ENCODE measurements around the gene TNS3.

The TNS3 gene

GRCh38 chr7:47299496-47299895 is 282.4 kb downstream of the TNS3 start:
- no peak for DNase-seq (ENCODE audit: low read depth, low spot score)
- no peak overlapping the region for H3K4me3 ChIP-seq (ENCODE audit: low read length)

GRCh38 chr7:47298636-47299035 is 283.3 kb downstream of the TNS3 start:
- no peak for DNase-seq (ENCODE audit: low read depth, low spot score)
- no peak overlapping the region for H3K4me3 ChIP-seq (ENCODE audit: low read length)

DNA sequence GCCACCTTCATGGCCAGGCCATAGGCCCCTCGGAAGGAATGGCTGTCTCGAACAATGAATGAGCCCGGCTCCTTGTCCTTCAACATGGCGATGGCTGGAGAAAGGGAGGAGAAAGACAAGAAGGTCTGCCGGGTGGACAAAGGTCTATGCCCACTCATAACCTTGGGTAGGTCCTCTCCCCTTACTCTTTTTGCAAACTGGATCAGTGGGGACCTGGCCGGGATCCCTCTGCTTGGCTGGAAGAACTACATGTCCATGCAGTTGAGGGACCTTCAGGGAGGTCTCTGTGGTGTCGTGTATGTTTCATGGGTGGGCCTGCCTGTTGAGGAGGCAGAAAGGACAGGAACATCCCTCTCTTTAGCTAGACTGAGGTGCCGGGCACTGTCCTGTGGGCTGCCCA is 284.8 kb downstream of the TNS3 start:
- no peak for DNase-seq (ENCODE audit: low read depth, low spot score)
- no peak overlapping the region for H3K4me3 ChIP-seq (ENCODE audit: low read length)

DNA sequence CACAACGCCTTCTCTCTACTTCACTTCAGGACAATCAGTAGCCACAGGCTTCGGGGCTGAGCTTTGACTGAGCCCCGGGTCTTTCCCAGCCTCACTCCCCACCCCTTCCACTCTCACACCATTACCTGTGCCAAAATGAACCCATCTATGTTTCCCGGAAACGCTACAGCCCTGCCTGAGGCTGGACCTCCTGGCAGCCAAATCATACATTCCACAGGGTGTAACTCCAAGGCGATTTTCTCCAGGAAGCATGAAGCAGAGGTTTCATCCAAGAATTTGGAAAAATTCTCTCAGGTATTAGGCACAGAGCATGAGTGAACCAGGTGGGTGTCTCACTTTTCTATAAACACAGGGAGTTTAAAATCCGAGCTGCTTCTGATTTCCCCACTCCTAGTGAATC is 286.3 kb downstream of the TNS3 start:
- H3K4me3 ChIP-seq (ENCODE audit: low read length), result no peak overlapping the region
- DNase-seq (ENCODE audit: low read depth, low spot score), result no peak

DNA sequence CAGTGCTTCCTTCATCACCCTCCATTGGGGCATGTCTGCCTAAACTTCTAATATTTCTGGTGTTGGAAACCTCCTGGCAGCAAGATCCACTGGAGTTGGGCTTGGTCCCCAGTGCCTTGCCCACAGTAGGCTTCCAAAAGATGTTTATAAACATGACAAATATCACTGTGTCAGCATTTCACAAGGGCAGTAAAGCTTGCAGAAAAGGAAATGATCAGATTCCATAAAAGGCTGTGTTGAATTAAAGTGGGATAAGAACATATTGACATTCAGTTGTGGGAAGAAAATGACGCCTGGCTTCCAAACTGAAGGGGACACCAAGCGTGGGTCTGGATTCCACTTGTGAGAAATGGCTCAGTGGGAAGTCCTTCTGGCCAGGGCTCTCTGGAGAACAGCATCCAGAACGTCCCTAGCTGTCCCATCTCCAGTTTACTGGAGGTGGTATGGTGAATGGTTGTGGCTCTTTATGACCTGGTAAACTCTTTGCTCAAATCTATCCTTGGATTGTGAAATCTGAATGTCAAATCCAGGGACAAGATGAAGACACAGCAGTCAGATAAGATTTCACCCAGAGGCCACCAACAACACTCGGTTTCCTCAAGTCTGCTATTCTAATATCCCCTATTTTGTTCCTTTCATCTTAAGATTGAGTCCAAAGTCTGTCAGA is 287.2 kb downstream of the TNS3 start:
- H3K4me3 ChIP-seq (ENCODE audit: low read length), result no peak overlapping the region
- no peak for DNase-seq (ENCODE audit: low read depth, low spot score)

DNA sequence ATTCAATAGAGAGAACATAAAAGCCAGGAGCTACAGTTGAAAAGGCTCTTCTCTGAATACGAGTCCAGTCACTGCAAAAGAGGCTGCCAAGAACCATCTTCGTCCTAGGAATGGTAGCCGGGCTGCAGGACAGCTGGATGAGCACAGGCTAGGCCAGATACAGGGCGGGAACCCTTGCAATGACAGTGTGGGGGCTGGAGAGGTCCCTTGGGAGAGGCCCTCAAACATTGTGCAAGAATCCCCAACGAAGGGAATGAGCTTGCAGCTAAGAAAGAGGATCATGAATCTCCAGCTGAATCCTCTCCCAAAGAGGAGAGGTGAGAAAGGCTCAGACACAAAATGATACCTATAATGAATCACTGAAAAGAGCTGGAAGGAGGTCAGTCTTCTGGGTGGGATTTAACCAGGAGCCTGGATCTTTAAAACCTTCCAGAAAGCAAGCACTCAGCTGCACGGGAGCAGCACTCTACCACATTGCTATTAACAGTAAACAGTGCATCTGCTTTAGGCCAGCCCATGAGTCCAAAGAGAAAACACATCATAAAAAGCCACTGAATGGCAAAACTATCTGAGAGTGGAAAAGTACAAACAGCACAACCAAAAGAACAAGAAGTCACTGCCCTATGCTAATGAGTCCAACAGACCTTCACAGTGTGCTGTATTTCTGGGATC is 287.9 kb downstream of the TNS3 start:
- no peak for DNase-seq (ENCODE audit: low read depth, low spot score)
- H3K4me3 ChIP-seq (ENCODE audit: low read length), result no peak overlapping the region

DNA sequence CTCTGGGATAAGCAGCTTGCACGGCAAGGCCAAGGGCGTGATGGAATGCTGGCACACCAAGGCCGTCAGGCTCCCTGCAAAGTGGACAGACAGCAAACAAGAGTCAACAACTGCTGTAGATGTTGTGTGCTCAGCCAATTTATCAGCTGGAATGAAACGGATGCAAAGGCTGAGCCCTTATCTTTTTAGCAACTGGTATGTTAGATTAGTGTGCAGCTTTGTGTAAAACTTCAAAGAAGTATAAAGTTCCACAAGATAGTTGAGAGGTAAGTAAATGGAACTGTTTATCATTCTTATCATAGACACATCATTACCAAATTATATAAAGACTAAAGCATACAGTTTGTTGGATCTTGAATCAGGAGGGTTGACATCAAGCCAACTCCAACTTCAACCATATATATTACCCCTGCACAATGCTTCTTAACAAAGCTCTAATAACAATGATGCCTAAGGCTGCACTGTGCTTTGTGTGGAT is 289.0 kb downstream of the TNS3 start:
- no peak overlapping the region for H3K4me3 ChIP-seq (ENCODE audit: low read length)
- DNase-seq (ENCODE audit: low read depth, low spot score), result no peak

DNA sequence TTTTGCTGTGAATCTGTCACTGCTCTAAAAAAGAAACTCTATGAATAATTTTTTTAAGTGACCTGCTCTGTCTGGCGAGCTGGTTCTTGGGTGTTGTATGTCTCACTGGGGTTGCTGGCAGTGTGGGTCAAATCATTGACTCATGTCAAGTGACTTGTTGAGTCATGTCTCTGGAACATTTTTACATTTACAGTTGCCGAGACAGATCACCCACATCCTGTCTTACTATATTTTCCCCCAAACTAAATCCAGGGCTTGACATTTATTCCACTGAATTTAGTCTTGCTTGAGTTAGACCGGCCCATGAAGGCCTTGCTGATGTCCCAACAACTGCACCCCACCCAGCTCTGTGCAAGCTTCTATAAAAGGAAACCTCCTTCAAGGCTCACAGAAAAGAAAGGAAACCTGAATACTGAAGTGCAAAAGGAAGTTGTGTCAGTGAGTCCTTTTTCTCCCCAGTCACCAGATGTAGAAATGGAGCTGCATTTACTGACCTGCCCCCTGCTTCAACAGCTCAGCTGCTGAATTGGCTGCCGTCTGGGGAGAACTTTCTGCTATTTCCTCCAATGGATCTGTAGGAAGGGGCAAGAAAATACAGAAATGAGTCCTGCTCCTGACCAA is 290.3 kb downstream of the TNS3 start:
- H3K4me3 ChIP-seq (ENCODE audit: low read length), result no peak overlapping the region
- peak; percentile 17 for DNase-seq (ENCODE audit: low read depth, low spot score)

DNA sequence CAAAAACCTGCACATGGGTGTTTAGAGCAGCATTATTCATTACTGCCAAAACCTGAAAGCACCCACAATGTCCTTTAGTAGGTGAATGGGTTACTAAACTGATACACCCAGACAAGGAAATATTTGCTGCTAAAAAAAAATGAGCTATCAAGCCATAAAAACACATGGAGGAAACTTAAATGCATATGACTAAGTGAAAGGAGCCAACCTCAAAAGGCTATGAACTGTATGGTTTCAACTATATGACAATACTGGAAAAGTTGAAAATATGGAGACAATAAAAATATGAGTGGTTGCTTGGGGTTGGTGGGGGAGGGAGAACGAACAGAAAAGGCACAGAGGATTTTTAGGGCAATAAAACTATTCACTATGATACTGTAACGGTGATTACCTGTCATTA is 291.0 kb downstream of the TNS3 start:
- no peak overlapping the region for H3K4me3 ChIP-seq (ENCODE audit: low read length)
- no peak for DNase-seq (ENCODE audit: low read depth, low spot score)

- DNase-seq (ENCODE audit: low read depth, low spot score), result no peak
- H3K4me3 ChIP-seq (ENCODE audit: low read length), result no peak overlapping the region
Observed at GRCh38 chr7:47290466-47290865, 291.4 kb downstream of the TNS3 start.

- H3K4me3 ChIP-seq (ENCODE audit: low read length), result no peak overlapping the region
- DNase-seq (ENCODE audit: low read depth, low spot score), result no peak
Observed at GRCh38 chr7:47288060-47288459, 293.9 kb downstream of the TNS3 start.

DNA sequence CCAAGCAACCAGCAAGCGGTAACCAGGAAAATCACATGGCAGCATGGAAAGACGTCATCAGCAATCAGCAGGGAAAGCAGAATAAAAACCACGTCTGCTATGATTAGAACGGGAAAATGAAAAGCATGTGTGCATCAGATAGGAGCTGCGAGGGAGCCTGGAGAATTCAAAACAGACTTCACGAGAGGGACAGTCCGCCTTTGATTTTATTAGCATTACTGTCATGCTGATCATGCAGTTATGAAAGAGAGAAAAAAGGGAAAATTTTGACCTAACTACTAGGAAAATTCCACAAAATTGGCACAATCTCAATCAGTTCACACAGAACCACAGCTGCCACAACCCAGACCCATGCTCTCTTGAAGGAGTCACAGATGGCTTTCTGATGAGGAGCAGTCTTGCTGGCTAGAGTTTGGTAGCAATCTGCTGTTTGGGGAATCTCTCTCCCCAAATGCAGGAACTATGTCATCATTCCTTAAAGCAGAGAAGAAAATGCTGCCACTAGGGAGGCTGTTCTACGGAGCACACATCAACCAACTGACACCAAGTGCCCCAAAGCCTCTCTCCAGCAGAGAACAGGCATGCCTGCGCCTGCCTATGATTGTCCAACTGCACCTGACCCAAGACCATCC is 295.9 kb downstream of the TNS3 start:
- no peak overlapping the region for H3K4me3 ChIP-seq (ENCODE audit: low read length)
- DNase-seq (ENCODE audit: low read depth, low spot score), result no peak

GRCh38 chr7:47284691-47285635 is 296.9 kb downstream of the TNS3 start:
- DNase-seq (ENCODE audit: low read depth, low spot score), result no peak
- H3K4me3 ChIP-seq (ENCODE audit: low read length), result no peak overlapping the region

DNA sequence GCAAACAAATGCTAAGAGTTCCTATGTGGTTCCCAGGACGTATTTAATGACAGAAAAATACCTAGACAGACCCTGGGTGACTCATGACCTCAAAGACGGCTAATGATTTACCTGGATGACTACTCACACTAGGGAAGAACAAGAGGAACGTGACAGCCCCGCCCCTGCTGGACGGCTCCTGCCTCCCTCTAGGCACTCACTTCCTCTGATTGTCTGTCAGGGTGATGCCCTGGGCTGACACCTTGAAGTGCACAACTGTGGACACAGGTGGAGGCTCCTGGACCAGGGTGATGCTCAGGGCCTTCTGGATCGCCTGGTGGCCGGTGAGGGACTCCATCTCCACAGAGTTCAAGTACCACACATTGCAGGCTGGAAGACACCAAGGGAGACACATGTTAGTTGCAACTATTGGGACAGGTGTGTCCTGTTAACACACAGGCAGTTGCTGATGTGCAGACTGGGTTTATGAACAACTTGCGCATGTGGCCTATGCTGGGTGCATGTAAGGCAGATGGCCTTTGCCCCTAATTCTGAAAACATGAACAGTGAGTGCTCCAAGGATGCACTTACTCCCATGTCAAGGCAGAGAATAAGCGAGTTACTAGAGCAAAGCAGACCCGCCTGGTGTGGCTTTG is 298.3 kb downstream of the TNS3 start:
- no peak overlapping the region for H3K4me3 ChIP-seq (ENCODE audit: low read length)
- DNase-seq (ENCODE audit: low read depth, low spot score), result no peak

DNA sequence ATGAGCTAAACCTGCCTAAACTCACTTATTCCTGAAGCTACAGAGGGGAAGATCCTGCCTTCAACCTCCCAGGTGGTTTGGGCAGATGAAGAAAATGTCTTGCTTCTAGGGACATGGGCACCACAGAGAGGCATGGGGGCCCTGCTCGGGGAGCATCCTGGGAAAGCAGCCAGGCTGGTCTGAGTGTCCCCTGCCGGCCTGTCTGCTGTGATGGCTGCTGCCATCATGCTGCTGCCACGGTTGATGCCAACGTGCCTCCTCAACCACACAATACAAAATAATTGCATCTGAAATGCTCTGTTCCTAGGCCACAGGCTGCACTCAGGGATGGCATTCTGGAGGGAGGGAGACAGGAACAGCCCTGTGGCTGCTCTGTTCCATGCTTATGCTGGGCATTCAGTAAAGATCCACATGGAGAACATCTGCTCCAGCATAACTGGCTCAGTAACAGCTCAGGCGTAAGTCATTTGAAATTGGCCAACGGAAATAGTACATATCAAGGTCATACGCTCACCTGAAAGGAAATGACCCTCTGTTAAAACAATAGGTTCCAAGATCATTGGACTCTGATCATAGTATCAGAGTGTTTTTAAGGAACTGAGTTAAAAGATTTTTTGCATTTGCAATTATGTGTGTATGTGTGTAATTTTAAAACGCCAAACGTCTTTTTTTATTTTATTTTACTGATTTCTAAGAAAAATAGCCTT is 299.0 kb downstream of the TNS3 start:
- DNase-seq (ENCODE audit: low read depth, low spot score), result no peak
- no peak overlapping the region for H3K4me3 ChIP-seq (ENCODE audit: low read length)

- no peak overlapping the region for H3K4me3 ChIP-seq (ENCODE audit: low read length)
- DNase-seq (ENCODE audit: low read depth, low spot score), result no peak
Observed at GRCh38 chr7:47281966-47282643, 299.8 kb downstream of the TNS3 start.

GRCh38 chr7:47281161-47281560 is 300.8 kb downstream of the TNS3 start:
- H3K4me3 ChIP-seq (ENCODE audit: low read length), result no peak overlapping the region
- no peak for DNase-seq (ENCODE audit: low read depth, low spot score)

- H3K4me3 ChIP-seq (ENCODE audit: low read length), result no peak overlapping the region
- no peak for DNase-seq (ENCODE audit: low read depth, low spot score)
Observed at GRCh38 chr7:47280114-47280513, 301.8 kb downstream of the TNS3 start.
